EL (cell line): ENCODE data around the gene CPZ.

Experiments
- DNase-seq: peaks from one replicate; pipeline ENCODE4 v3.0.0-alpha.2; 2016

The CPZ gene

DNA sequence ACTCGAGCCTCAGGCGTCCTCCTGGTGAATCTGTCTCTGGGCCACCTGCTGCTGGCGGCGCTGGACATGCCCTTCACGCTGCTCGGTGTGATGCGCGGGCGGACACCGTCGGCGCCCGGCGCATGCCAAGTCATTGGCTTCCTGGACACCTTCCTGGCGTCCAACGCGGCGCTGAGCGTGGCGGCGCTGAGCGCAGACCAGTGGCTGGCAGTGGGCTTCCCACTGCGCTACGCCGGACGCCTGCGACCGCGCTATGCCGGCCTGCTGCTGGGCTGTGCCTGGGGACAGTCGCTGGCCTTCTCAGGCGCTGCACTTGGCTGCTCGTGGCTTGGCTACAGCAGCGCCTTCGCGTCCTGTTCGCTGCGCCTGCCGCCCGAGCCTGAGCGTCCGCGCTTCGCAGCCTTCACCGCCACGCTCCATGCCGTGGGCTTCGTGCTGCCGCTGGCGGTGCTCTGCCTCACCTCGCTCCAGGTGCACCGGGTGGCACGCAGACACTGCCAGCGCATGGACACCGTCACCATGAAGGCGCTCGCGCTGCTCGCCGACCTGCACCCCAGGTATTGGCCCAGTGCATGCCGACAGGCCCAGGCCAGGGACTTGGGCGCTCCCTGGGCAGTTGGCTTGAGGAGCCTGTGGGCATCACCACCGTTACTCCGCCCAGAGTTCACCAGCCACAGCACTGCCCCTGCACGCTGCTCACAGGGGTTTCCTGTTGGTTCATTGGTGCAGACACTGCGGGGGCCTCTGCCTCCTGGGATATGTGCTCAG lies 11.3 kb upstream of the CPZ start:
- DNase-seq: no peak

DNA sequence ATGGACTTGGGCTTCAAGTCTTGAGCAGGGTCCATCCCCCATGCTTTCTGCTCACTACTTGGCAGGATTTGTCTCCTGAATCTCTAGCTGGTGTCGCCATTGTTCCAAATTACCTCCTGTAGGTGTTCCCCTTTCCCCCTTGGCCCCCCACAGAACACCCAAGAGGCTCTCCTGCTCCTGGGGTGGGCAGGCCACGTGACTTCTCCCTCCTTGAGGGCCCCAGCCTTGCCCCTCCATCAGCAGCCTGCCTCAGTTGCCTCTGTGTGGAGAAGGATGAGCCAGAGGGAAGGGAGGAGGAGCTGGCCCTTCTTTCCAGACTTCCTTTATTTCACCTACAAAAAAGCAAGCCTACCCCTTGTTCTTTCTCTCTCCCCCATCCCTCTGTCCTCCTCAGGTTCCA lies 10.5 kb upstream of the CPZ start:
- no peak for DNase-seq

DNA sequence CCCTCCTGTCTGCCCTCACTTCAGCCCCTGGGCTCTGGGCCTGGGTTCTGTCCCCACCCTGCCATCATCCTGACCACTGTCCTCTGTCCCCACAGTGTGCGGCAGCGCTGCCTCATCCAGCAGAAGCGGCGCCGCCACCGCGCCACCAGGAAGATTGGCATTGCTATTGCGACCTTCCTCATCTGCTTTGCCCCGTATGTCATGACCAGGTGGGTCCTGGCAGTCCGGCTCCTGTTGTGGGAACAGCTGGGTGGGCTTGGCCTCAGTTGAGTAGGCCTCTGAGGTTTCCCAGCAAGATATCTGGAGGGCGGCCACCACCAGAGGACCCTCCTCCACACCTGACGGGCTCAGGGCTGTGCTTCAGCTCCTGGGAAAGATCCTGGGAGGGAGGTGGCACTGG lies 10.1 kb upstream of the CPZ start:
- no peak for DNase-seq

DNA sequence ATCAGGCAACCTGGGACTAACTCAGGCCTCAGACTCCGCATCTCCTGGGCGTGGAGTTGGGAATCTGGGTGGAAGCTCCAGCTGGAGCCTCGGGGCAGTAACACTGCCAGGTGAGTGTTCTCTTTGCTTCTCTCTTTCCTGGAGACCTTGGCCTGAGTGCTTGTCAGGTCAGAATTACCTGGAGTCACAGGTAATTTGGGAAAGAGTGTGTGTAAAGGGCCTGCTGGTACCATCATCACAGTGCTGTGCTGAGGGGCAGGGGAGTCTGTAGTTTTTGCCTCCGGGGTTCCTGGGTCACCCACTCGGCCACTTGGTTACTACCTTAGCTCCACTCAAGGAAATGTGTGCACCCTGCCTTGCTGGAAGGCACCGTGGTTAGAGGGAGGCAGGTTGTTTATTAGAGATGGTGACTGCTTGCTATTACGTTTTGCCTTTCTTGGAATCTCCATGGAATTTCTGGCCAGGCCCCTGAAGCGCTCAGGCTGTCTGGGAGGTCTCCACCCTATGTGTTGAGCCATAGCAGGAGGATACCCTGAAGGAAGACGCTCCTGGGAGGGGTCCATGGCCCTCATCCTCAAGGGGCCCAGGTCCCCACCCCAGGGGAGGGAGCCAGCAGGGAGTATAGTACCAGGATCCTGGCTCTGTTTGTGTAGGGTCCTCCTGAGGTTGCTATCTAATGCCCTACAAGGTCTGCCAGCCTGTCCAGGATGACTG lies 9.5 kb upstream of the CPZ start:
- DNase-seq: no peak

DNA sequence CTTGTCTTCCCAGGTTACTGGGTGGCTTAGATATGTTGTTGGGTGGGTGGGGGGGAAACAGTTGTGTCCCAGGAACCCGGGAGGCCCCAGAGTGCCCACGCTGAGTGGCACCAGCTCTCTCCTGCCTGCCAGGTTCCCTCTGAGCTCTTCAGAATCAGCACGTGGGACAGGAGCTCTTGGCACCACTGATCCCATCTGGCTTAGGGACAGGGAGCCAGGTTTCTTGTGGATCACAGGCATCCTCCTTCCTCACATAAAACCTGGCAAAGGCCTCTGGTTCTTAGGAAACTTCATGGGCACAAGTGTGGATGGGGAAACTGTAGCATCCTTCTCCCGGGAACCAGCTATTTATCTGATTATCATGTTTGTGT lies 8.9 kb upstream of the CPZ start:
- DNase-seq: no peak

DNA sequence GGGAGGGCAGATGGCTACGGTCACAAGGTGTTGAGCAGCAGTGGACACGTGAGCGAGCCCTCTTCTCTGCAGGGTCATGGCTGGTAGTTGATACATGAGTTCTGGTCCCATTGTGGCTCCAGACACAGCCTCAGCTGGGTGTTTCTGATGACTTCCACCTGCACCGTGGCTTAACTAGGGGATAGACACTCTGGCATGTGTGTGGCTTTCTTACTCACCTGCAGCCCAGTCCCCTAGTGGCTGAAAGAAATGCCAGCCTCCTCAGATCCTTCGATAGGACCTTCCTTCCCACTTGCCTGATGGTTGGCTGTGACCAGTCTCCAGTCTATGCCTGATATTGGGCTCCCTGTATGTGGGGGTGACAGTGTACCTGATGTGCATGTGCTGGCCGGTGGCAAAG lies 7.4 kb upstream of the CPZ start:
- no peak for DNase-seq

DNA sequence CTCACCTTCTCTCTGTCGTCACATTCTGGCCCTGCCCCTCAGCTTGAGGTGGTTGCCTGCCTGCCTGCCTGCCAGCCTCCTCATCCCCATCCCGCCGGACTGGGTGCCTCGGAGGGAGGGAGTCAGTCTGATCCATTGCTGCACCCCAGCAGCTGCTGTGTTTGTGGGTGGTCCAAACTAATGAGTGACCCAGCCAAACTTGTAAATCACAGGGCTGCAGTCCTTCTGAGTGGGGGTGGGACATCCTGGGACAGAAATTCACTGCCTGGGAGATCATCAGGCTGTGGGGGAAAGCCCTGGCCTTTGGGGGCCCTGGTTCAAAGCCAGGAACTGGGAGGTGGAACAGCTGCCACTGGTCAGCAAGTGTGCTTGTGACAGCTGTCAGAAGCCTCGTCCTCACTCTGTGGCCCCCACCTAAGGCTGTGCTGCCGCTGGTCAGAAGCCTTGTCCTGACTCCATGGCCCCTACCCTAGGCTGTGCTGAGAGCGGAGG lies 6.8 kb upstream of the CPZ start:
- no peak for DNase-seq

DNA sequence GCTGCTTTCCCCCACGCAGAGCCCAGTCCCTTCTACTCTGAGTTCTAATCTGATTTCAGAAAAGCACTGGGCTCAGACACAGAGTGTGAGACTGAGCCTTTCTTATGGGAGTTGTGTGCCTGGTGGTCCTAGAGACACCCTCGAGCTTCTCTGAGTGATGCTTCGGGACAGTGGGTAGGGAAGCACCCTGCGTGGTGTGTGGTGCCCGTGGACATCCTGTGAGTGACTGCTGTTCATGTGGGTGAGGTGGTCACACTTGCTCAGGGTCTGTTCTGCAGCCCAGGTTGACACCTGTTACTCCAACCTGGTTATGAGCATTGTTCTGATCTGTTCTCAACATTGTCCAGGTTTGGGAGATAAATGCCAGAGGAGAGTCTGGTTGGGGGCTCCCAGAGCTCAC lies 6.3 kb upstream of the CPZ start:
- no peak for DNase-seq

DNA sequence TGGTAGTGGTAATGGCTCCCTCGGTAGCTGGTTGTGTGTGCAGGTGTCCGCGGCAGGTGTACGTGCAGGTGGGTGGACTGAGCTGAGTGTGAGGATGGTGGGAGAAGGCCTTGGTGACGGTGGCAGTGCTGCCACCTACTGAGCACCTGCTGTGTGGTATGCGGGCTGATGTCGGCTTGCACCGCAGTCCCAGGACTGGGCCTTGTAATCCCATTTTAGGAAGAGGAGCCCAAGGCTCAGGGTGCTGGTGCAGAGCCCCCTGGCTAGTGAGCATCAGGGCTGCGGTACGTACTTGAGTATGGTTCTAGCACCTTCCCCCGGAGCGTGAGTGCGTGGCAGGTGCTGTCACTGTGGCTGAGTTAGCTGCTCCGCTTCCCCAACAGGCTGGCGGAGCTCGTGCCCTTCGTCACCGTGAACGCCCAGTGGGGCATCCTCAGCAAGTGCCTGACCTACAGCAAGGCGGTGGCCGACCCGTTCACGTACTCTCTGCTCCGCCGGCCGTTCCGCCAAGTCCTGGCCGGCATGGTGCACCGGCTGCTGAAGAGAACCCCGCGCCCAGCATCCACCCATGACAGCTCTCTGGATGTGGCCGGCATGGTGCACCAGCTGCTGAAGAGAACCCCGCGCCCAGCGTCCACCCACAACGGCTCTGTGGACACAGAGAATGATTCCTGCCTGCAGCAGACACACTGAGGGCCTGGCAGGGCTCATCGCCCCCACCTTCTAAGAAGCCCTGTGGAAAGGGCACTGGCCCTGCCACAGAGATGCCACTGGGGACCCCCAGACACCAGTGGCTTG lies 5.7 kb upstream of the CPZ start:
- DNase-seq: no peak

DNA sequence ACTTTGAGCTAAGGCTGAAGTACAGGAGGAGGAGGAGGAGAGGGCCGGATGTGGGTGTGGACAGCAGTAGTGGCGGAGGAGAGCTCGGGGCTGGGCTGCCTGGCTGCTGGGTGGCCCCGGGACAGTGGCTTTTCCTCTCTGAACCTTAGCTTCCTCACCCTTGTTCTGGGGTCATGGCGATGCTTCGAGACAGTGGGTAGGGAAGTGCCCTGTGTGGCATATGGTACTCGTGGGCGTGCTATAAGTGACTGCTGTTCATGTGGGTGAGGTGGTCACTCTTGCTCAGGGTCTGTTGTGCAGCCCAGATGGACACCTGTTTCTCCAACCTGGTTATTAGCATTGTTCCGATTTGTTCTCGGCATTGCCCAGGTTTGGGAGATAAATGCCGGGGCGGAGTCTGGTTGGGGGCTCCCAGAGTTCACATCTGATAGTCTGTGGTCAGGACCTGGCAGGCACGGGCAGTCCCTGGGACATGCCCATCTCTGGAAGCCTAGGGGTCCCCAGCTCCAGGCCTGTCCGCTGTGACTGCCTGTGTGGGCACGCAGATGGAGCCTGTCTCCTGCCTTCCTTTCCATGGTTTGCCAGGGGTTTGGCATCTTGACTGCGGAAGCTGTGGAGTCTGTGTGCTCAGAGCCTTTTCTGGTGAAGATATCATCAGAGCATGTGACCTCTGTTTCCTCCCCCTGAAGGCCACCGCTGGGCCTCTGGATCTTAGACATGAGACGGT lies 4.9 kb upstream of the CPZ start:
- DNase-seq: no peak

DNA sequence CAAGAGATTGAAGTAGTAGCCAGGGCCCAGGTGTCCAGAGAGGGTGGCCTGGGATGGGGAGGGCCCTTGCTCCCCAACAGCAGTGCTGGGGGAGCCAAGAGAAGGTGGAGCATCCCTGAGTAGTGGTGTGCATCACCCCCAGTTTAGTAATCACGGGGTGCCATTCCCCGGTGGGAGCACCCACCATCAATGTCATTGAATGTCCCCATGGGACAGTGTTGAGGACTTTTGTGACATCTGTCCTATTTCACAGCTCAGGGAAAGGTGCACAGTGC lies 4.4 kb upstream of the CPZ start:
- DNase-seq: no peak

DNA sequence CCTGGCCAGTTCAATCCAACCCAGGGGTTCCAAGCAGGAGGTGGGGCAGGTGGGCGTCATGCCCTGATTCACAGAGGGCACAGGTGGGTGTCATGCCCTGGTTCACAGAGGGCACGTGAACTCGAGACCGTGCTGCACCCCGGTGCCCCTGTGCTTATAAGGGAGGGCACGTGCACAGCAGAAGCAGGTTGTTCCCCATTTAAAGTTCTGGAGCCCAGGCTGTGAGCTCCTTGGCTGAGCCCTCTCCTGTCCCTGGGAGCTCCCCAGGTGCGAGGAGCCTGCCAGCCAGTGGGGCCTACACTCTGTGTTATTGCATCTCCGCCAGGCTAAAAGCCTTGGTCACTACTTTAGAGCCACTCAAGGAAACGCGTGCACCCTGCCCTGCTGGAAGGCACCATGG lies 3.2 kb upstream of the CPZ start:
- no peak for DNase-seq

DNA sequence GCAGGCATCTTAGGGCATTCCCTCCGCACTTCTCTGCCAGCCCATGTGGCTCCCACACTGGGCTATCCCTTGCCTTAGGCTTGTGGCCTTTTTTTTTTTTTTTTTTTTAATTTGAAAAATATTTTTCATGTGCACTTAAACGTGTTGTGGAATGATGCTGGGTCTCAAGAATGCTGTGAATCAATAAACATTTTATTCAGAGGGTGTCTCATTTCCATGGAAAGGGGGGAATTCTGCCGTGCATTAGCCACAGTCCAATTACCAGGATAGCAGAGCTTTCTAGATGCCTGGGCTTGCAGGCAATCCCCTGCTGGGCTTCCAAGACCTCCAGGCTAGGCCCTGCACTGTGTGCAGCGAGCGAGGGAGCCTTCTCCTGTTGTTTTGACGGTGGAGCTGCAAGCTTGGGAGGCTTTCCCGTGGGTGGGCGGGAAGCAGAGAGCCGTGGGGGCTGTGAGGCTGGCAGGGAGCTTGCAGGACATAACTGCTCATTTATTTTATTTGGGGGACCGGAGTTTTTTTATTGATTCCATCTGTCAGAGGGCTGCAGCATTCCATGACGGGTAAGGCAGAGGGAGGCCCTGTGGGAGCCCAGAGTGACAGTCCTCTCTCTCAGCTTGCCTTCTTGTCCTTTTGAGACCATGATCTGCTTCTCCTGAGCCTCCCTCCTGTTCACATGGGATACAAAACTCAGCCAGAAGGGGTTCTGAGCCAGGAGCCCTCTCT lies 2.6 kb upstream of the CPZ start:
- peak; percentile 83 for DNase-seq

DNA sequence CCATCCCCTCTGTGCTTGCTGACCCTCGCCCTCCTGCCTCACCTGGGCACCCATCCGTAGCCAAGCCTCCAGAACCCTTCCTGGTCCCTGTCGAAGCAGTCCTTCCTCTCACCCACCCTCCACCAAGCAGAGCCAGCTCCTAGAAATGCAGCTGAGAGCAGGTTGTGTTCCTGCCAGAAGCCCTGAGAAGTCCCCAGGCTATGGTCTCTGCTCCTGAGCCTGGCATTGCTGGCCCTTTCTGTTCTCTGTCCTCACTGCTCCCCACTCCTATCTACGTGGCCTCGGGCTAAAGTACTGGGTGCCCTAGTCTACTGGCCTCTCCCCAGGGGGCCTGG lies 2.1 kb upstream of the CPZ start:
- no peak for DNase-seq

DNA sequence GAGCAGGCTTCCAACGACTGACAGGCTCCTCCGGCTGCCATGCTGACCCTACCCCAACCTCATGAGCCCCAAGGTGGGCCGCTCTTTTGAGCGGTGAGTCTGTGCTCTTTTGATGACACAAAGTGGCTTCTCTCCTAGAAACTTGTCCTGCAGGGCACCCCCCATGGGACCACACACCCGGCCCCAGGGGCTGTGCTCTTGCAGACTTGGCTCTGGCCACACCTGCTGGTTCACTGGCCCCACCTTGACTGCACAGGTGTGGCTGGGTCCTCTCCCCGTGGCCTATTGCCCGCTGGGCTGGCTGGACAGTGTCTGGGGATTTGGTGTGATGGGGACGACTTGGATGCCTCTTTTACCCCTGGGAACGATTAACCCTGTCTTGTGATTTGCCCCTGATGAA lies 1.5 kb upstream of the CPZ start:
- no peak for DNase-seq

DNA sequence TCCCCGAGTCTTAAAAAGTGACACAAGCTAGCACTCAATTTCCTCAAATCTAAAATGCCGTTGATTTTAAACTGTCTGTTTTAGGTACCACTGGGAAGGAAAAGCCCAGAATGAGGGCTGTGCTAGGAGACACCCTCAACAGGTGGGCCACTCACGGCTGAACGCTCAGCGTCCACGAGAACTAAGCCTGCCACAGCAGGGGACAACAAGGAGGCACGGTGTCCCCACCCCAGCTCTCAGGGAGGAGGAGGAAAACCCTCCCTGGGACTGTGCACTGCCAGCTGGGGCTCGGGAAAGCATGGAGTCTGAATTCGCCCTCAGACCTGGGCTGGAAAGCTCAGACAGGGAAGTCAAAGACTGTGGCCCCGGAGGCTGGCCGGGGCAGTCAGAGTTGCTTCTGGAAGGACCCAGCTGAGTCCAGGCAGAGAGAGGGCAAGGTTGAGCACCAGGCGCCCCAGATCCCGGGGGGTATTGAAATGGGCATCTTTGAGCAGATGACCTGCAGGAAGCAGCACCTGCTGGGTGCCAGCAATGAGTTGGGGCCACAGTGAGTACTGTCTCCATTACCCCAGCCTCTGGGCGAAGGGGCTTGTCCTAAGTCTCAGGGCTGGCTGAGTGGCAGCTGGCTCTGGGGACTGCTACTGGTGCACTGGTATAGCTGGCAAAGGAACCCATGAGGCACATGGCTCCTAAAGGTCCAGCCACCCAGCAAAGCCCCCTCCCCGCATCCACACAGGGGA lies 769 bp upstream of the CPZ start:
- no peak for DNase-seq

DNA sequence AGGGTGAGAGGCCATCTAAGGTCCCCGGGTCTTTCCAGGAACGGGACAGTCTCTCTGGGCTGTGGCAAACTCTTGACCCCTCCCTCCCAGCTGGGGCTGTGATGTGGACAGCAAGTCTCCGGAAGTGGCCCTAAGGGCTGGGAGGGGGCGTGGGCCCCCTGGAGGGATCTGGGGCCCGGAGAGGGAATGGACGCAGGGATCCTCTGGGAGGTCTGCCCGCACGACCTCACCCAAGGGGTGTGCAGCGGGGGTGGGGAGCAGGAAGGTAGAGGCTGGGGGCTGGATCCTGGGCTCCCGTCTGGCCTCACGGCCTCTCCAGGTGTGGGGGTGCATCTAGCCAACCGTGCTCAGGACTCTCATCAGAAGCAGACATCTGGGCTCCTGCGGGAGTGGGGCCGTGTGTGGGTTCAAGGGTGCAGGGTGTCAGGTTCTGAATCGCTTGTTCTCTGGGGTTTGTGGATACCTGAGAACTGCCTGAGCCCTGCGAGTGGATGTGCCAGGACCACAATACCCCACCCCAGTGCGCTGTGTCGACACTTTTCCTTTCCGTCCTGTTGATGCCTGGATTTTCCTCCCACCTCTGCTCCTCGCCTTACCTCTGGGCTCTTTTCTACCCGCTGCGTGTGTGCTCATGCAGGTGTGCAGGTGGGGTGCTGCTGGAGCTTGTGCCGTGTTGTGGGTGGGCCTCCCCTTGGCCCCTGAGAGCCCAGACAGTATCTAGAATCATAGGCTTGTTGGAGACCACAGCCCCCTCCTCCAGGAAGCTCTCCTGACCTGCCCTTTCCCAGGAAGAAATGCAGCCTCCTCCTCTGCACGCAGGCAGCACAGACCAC lies 915 bp downstream of the CPZ start:
- DNase-seq: no peak

DNA sequence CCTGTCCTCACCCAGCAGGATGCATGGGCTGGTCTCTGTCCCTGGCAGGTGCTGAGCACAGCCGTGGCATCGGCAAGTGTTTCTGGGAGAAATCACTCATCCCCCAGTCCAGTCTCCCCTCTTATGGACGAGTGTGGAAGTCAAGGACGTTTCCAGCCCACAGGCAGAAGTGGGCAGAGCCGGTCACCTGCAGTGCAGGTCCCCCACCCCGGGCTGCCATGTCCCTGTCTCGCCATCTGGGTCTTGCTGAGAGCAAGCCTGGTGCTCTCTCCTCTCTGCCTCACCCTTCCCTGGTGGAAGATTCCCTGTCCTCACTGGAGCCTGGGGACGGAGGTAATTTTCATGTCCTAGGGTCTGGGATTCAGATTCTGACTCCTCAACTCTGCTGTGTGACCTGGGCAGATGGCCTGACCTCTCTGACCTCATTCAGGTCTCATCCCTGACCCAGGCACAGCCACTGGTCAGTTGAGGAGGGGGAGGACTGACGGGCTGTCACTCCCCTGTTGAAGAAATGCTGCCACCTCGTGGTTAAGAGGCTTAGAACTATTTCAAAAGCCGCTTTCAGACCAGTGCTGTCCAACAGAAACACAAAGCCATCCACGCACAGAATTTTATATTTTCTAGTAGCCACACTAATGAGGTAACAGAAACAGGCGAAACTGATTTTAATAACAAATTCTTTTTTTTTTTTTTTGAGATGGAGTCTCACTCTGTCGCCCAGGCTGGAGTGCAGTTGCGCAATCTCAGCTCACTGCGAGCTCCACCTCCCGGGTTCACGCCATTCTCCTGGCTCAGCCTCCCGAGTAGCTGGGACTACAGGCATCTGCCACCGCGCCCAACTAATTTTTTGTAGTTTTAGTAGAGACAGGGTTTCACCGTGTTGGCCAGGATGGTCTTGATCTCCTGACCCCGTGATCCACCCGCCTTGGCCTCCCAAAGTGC lies 1.8 kb downstream of the CPZ start:
- peak; percentile 75 for DNase-seq

DNA sequence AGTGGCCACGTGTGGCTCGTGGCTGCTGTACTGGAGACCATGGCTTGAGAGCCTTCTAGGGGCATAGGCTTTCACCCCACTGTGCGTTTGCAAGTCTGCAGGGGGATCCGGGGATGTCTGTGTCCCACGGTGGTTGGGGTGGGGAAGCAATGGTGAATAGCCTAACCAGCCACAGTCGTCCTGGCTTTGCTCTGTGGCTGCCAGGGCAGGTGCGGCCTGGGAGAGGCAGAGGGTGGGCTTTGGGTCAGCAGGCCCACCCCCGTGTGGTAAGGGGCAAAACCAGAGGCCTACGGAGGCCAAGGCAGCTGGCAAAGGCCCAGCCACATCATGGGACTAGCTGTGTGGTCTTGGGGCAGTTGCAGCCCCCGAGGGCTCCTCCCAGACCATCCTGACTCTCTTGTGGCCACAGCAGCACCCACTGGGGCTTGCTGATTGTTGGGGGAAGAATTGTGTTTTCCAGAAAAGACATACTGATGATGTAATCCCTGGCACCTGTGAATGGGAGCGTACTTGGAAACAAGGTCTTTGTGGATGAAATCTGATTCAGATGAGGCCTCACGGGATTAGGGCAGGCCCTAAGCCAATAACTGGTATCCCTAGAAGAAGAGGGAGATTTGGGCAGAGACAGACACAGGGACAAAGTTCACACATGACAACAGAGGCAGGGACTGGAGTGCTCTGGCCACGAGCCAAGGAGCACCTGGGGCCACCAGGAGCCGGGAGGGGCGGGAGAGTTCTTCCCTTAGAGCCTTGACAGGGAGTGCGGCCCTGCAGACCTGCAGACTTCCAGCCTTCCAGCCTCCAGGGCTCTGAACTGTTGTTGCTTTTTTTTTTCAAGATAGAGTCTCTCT lies 2.9 kb downstream of the CPZ start:
- DNase-seq: no peak
